ENCODE measurements around the gene TECTB.

DNA sequence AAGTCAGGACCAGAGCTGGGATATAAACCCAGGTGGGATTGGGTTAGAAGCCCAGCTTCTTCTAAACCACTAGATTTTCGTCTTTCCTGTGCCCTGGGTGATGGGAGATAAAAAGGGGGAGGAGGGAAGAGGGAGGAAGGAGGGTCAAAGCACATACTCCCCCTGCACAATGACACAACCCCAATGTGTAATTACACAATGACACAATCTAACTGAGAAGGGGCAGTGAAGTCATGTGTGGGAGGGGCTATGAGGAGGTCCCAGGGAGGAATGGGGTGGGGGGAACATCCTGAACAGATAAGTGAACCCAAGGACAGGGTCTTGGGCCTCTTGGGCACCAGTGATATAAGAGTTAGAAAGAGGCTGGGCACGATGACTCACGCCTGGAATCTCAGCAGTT lies 44.5 kb downstream of the TECTB start:
- TF ChIP-seq POLR2AphosphoS5 (IDR thresholded peaks at IDR 0.05; ENCODE audit: borderline replicate concordance, low read depth, low read length) (no peak), EZH2 (IDR thresholded peaks at IDR 0.05) (no peak)
